ENCODE data around the gene PCDH19. TPM values are rescaled to one million over a fixed set of nuclear protein-coding genes. Genes with fewer than 3 reads are reported as not detected.

Gene PCDH19
- total RNA-seq, 1 donor from 2014 or later, result 0.38 TPM

- Histone ChIP-seq H3K9me3 (replicated peaks) (no peaks in the 10 kb centered on the region), H3K27me3 (ENCODE audit: low read depth) (no peaks in the 10 kb centered on the region), H3K4me3 (no peak overlapping the region), H3K36me3 (no peaks in the 10 kb centered on the region), H3K27ac (replicated peaks) (no peak overlapping the region), H3K4me1 (no peaks in the 10 kb centered on the region)
- intact Hi-C loops (cut with micrococcal nuclease), result no loop called here
- no peak for DNase-seq
- TF ChIP-seq CTCF (IDR thresholded peaks at IDR 0.05; ENCODE audit: borderline replicate concordance), result no peak
Measured at GRCh38 chrX:100296183-100296753, 113.8 kb downstream of the PCDH19 start.

GRCh38 chrX:100294965-100295364 lies 115.1 kb downstream of the PCDH19 start:
- Histone ChIP-seq H3K27ac (replicated peaks) (no peak overlapping the region), H3K36me3 (no peaks in the 10 kb centered on the region), H3K9me3 (replicated peaks) (no peaks in the 10 kb centered on the region), H3K4me3 (no peak overlapping the region), H3K27me3 (ENCODE audit: low read depth) (no peaks in the 10 kb centered on the region), H3K4me1 (no peaks in the 10 kb centered on the region)
- no peak for DNase-seq
- no peak for TF ChIP-seq CTCF (IDR thresholded peaks at IDR 0.05; ENCODE audit: borderline replicate concordance)
- intact Hi-C loops (cut with micrococcal nuclease), result no loop called here

GRCh38 chrX:100289066-100289558 lies 121.0 kb downstream of the PCDH19 start:
- no peaks in the 10 kb centered on the region for H3K27me3 ChIP-seq (ENCODE audit: low read depth)
- no peak for TF ChIP-seq CTCF (IDR thresholded peaks at IDR 0.05; ENCODE audit: borderline replicate concordance)
- intact Hi-C loops (cut with micrococcal nuclease), result no loop called here

GRCh38 chrX:100277231-100277630 lies 132.8 kb downstream of the PCDH19 start:
- Histone ChIP-seq H3K27ac (replicated peaks) (no peak overlapping the region), H3K27me3 (ENCODE audit: low read depth) (no peaks in the 10 kb centered on the region), H3K36me3 (no peaks in the 10 kb centered on the region), H3K4me1 (no peaks in the 10 kb centered on the region), H3K9me3 (replicated peaks) (peaks cover 6% of the 10 kb centered on the region), H3K4me3 (no peak overlapping the region)
- DNase-seq, result no peak
- intact Hi-C loops (cut with micrococcal nuclease), result no loop called here
- no peak for TF ChIP-seq CTCF (IDR thresholded peaks at IDR 0.05; ENCODE audit: borderline replicate concordance)

More at GRCh38 chrX:100289066-100289558, 121.0 kb downstream of the PCDH19 start:
- H3K4me3 ChIP-seq, result no peak overlapping the region
- H3K27ac ChIP-seq (replicated peaks), result no peak overlapping the region
- H3K9me3 ChIP-seq (replicated peaks), result no peaks in the 10 kb centered on the region
- no peak for DNase-seq
- no peaks in the 10 kb centered on the region for H3K36me3 ChIP-seq
- H3K4me1 ChIP-seq, result no peaks in the 10 kb centered on the region

GRCh38 chrX:100274916-100275315 lies 135.2 kb downstream of the PCDH19 start:
- Histone ChIP-seq H3K4me1 (no peaks in the 10 kb centered on the region), H3K27ac (replicated peaks) (no peak overlapping the region), H3K27me3 (ENCODE audit: low read depth) (no peaks in the 10 kb centered on the region), H3K4me3 (no peak overlapping the region), H3K36me3 (no peaks in the 10 kb centered on the region), H3K9me3 (replicated peaks) (no peaks in the 10 kb centered on the region)
- intact Hi-C loops (cut with micrococcal nuclease), result no loop called here
- TF ChIP-seq CTCF (IDR thresholded peaks at IDR 0.05; ENCODE audit: borderline replicate concordance), result no peak
- DNase-seq, result no peak
